ENCODE measurements around the gene CHCHD5. TPM values are rescaled to one million over a fixed set of nuclear protein-coding genes. Genes with fewer than 3 reads are reported as not detected.

CHCHD5 gene
- total and polyA plus RNA-seq, 2 of the 8 experiments (the other 6 are each of a cell fraction or from before 2014, with no cell fraction given): 27.2 to 71.5 TPM

GRCh38 chr2:112585400-112585799, 991 bp downstream of the CHCHD5 start (continued):
- TF ChIP-seq BRCA1 (IDR thresholded peaks at IDR 0.05; ENCODE audit: low read depth, low read length): no peak
- TF ChIP-seq SIRT6 (IDR thresholded peaks at IDR 0.05; ENCODE audit: low read length): no peak
- TF ChIP-seq E2F6 (IDR thresholded peaks at IDR 0.05): no peak
- no peak for TF ChIP-seq BCL11A (IDR thresholded peaks at IDR 0.05; ENCODE audit: low read depth in 2 of 2, low read length in 2 of 2)

All from H1 (cell line).